Muscle of leg (tissue), 11 donors: ENCODE measurements around the gene ZCWPW1. TPM values are rescaled to one million over a fixed set of nuclear protein-coding genes. Genes with fewer than 3 reads are reported as not detected.
"Not testable (repeated sequence)": the region's sequence is repeated elsewhere in the genome, so short reads cannot be mapped to it uniquely, and the experiment has no call there.

Experiments
- DNase-seq: peaks from one replicate; pipeline ENCODE4 v3.0.0; 2013
- H3K27ac ChIP-seq: one replicate; pipeline ENCODE4 v1.5.1; 2013; ENCODE audit warnings: mild to moderate bottlenecking, low read length, control low read depth
- H3K27me3 ChIP-seq: one replicate; pipeline ENCODE4 v1.6.1; 2013; ENCODE audit warnings: low read length; ENCODE audit not compliant: control insufficient read depth, insufficient read depth
- H3K36me3 ChIP-seq: one replicate; pipeline ENCODE4 v1.6.1; 2013; ENCODE audit warnings: low read length; ENCODE audit not compliant: control insufficient read depth, insufficient read depth
- H3K4me1 ChIP-seq: one replicate; pipeline ENCODE4 v1.6.1; 2013; ENCODE audit warnings: low read length; ENCODE audit not compliant: control insufficient read depth, insufficient read depth
- H3K4me3 ChIP-seq: one replicate; pipeline ENCODE4 v1.5.1; 2013; ENCODE audit warnings: low read length, control low read depth
- H3K9me3 ChIP-seq: replicated peaks from 2 replicates; pipeline ENCODE4 v1.6.1; 2013; ENCODE audit warnings: low read depth, low read length; ENCODE audit not compliant: control insufficient read depth
- WGBS: methylation state at CpG from one replicate; pipeline ENCODE4 v1.1.5; 2013; ENCODE audit warnings: missing lambda C conversion rate; ENCODE audit not compliant: insufficient coverage; 5-methylcytosine and 5-hydroxymethylcytosine counted together
- polyA plus RNA-seq, 8 donors: library from polyadenylated mRNA; unstranded; fragments of 120-200 nt; gene quantifications; one replicate each; pipeline versions ENCODE4 v1.2.1 to v1.2.3, GENCODE V29; 2013; ENCODE audit warnings: inconsistent platforms in 1 of 8, low replicate concordance in 1 of 8; ENCODE audit not compliant: insufficient read length in 8 of 8, insufficient read depth in 1 of 8
- total RNA-seq: library from RNA; stranded (reverse); fragments of 120-200 nt; gene quantifications from one replicate; pipeline ENCODE4 v1.2.4, GENCODE V29; 2013

The ZCWPW1 gene
- total and polyA plus RNA-seq, 9 donors = 4.4 to 8.9 (median 5.2) TPM

DNA sequence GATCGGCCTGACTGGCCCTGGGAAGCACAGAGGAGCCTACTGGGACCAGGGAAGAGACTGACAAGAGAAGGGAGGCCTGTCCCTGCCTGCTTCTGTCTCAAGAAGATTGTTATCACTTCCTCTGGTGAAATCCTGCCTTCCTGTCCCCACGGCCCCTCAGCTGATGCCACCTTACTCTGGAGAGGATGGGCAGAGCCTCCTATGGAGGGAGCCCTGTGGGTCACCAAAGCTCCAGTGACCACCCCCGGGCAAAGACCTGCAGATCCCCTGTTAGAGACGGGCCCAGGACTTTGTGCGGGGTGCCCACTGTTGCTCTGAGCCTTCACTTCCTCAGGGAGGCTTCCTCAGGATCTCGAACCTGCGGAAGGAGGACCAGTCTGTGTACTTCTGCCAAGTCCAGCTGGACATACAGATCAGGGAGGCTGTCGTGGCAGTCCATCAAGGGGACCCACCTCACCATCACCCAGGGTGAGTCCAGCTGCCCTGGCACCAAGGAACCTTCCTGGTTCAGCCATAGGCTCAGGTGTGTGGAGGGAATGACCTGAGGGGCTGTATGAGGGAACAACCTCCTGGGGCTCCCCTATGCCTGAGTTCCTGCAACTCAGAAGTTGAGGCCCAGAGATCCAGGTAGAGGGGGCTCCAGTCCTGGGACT lies 72.0 kb downstream of the ZCWPW1 start:
- Histone ChIP-seq H3K4me1 (no peaks in the 10 kb centered on the region), H3K27me3 (no peaks in the 10 kb centered on the region), H3K27ac (no peak overlapping the region), H3K4me3 (no peak overlapping the region), H3K36me3 (peaks cover 86% of the 10 kb centered on the region), H3K9me3 (no peaks in the 10 kb centered on the region)
- DNase-seq = no peak
- WGBS = 84% methylated on average over 5 of the region's 8 CpGs

DNA sequence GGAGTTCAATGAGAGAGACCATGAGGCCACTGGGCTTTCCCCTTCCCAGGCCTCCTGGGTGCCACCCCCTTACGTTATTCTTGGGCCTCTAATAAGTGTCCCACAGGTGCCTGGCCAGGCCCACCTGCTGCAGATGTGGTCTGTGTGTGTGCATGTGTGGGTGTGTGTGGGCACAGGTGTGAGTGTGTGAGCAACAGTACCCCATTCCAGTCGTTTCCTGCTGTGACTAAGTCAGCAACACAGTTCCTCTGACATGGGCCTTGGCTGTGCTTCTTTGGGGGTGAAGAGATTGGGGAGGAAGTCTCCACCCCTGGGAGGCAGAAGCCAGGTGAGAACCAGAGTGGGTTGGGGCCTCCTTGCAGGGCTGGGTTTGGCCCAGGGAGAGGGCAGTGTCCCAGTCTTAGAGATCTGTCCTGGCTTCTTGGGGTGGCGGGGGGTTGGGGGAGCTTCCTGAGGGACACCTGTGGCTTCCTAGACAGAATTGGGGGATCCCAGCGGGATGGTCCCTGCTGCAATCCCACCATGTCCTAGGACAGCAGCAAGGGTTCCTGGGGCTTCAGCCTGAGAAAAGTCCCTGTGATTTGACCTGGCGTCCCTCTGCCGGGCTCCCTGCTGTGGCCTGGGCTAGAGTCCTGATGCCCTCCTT lies 74.7 kb downstream of the ZCWPW1 start:
- H3K4me1 ChIP-seq = no peaks in the 10 kb centered on the region
- DNase-seq = no peak
- WGBS = 89% methylated on average over 5 of the region's 6 CpGs

DNA sequence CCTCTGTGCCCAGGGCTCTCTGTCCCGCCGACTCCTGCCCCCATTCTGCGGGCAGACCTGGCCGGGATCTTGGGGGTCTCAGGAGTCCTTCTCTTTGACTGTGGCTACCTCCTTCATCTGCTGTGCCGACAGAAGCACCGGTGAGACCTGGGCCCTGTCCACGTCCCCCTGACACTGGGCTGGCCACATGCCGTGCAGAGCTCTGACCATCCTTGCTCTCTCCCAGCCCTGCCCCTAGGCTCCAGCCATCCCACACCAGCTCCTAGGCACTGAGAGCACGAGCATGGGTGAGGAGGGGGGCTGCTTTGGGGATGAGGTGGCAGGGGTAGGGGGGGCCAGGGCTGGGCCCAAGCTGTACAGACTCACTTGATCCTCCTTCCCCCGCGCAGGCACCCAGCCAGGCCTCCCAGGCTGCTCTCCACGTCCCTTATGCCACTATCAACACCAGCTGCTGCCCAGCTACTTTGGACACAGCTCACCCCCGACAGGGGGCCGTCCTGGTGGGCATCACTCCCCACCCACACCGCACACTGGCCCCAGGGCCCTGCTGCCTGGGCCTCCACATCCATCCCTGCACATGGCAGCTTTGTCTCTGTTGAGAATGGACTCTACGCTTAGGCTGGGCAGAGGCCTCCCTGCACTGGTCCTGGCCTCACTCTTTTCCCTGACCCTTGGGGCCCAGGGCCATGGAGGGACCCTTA lies 75.4 kb downstream of the ZCWPW1 start:
- Histone ChIP-seq H3K4me1 (no peaks in the 10 kb centered on the region), H3K9me3 (no peaks in the 10 kb centered on the region), H3K36me3 (peaks cover 75% of the 10 kb centered on the region), H3K27me3 (no peaks in the 10 kb centered on the region), H3K4me3 (no peak overlapping the region), H3K27ac (no peak overlapping the region)
- 87% methylated on average over 15 of the region's 16 CpGs for WGBS
- DNase-seq = no peak

More for the DNA sequence above, 74.7 kb downstream of the ZCWPW1 start:
- H3K9me3 ChIP-seq = no peaks in the 10 kb centered on the region
- no peak overlapping the region for H3K27ac ChIP-seq
- peaks cover 82% of the 10 kb centered on the region for H3K36me3 ChIP-seq
- no peaks in the 10 kb centered on the region for H3K27me3 ChIP-seq
- no peak overlapping the region for H3K4me3 ChIP-seq

DNA sequence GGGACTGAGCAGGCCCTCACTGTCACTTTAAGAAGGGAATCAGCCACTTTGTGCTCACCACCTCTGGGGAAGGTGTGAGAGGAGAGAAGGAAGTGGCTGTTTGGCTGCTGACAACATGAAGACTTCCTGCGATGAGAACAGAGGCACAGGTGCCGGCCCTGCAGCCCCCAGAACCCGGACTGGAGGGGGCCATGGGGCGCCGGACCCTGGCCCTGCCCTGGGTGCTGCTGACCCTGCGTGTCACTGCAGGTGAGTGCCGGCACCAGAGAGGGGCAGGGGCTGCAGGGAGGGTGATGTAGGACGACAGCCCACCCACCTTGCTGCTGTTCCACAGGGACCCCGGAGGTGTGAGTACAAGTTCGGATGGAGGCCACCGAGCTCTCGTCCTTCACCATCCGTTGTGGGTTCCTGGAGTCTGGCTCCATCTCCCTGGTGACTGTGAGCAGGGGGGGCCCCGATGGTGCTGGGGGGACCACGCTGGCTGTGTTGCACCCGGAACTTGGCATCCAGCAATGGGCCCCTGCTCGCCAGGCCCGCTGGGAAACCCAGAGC lies 76.2 kb downstream of the ZCWPW1 start:
- not testable (repeated sequence) for H3K27ac ChIP-seq, DNase-seq, H3K4me3 ChIP-seq, H3K9me3 ChIP-seq, H3K27me3 ChIP-seq, H3K4me1 ChIP-seq
- WGBS = 76% methylated on average over 11 of the region's 18 CpGs
- H3K36me3 ChIP-seq = peaks cover 73% of the 10 kb centered on the region

DNA sequence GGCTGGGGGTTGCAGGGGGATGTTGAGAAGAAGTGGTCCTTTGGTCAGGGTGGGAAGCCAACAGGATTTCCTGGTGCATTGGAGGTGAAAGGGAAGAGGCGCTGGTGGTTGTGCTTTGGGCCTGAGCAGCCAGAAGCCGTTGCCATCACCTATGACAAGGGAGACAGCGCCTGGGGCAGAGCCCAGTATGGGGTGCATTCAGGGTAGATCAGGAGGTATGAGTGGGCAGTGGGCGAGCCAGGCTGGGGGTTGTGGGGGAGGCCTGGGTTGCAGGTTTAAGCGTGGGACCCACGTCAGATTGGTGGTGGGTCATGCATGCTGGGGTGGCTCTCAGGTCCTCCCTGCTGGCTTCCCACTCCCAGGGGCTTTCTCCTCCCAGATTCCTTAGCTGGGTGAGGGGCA lies 76.8 kb downstream of the ZCWPW1 start:
- Histone ChIP-seq H3K4me3 (no peak overlapping the region), H3K27ac (no peak overlapping the region), H3K27me3 (no peaks in the 10 kb centered on the region), H3K4me1 (peaks cover 6% of the 10 kb centered on the region), H3K36me3 (peaks cover 74% of the 10 kb centered on the region), H3K9me3 (no peaks in the 10 kb centered on the region)
- no peak for DNase-seq
- 89% methylated on average over 3 of the region's 6 CpGs for WGBS

Other genes starting within 250 kb of the ZCWPW1 start
- gene PVRIG, start 208.8 kb downstream of the ZCWPW1 start, total RNA-seq = 0.13 TPM
- 1 to 10 TPM; 1.5 to 7.6 (median 3.6) TPM for gene PVRIG, start 208.8 kb downstream of the ZCWPW1 start, polyA plus RNA-seq
- not detected for gene SPDYE3, start 121.0 kb downstream of the ZCWPW1 start, total RNA-seq
- gene SPDYE3, start 121.0 kb downstream of the ZCWPW1 start, polyA plus RNA-seq = 1 to 10 TPM; 4.0 to 6.2 (median 5.3) TPM
- 13.9 TPM for gene PILRB, start 70.6 kb downstream of the ZCWPW1 start, total RNA-seq
- 10 to 100 TPM; 11.4 to 39.8 (median 18.0) TPM for gene PILRB, start 70.6 kb downstream of the ZCWPW1 start, polyA plus RNA-seq
- gene PILRA, start 55.2 kb downstream of the ZCWPW1 start, total RNA-seq = 1.3 TPM
- 1 to 10 TPM; 1.7 to 6.1 (median 2.3) TPM for gene PILRA, start 55.2 kb downstream of the ZCWPW1 start, polyA plus RNA-seq
- 23.5 TPM for gene MEPCE, start 1.1 kb upstream of the ZCWPW1 start, total RNA-seq
- 10 to 100 TPM; 32.4 to 44.4 (median 38.5) TPM for gene MEPCE, start 1.1 kb upstream of the ZCWPW1 start, polyA plus RNA-seq
- 21.7 TPM for gene PPP1R35, start 7.8 kb upstream of the ZCWPW1 start, total RNA-seq
- gene PPP1R35, start 7.8 kb upstream of the ZCWPW1 start, polyA plus RNA-seq = 10 to 100 TPM; 10.9 to 25.2 (median 15.2) TPM
- gene SPACDR, start 35.6 kb upstream of the ZCWPW1 start, total RNA-seq = 1.2 TPM
- gene SPACDR, start 35.6 kb upstream of the ZCWPW1 start, polyA plus RNA-seq = 1 to 10 TPM in 7 of 8 donors, under 1 TPM in 1; 0.98 to 3.4 (median 1.6) TPM
- gene TSC22D4, start 50.5 kb upstream of the ZCWPW1 start, total RNA-seq = 28.9 TPM
- gene TSC22D4, start 50.5 kb upstream of the ZCWPW1 start, polyA plus RNA-seq = 10 to 100 TPM; 36.7 to 59.3 (median 47.9) TPM
- 1.6 TPM for gene NYAP1, start 55.2 kb upstream of the ZCWPW1 start, total RNA-seq
- 1 to 10 TPM; 1.5 to 2.9 (median 2.5) TPM for gene NYAP1, start 55.2 kb upstream of the ZCWPW1 start, polyA plus RNA-seq
- 6.1 TPM for gene AGFG2, start 110.5 kb upstream of the ZCWPW1 start, total RNA-seq
- gene AGFG2, start 110.5 kb upstream of the ZCWPW1 start, polyA plus RNA-seq = 10 to 100 TPM in 6 of 8 donors, 1 to 10 TPM in 2; 8.9 to 13.7 (median 12.2) TPM
- 0.98 TPM for gene SAP25, start 145.2 kb upstream of the ZCWPW1 start, total RNA-seq
- gene SAP25, start 145.2 kb upstream of the ZCWPW1 start, polyA plus RNA-seq = 1 to 10 TPM; 1.5 to 8.3 (median 3.8) TPM
- 8.9 TPM for gene LRCH4, start 157.4 kb upstream of the ZCWPW1 start, total RNA-seq
- gene LRCH4, start 157.4 kb upstream of the ZCWPW1 start, polyA plus RNA-seq = 10 to 100 TPM; 19.9 to 35.5 (median 27.9) TPM
- 0.80 TPM for gene FBXO24, start 157.6 kb upstream of the ZCWPW1 start, total RNA-seq
- gene FBXO24, start 157.6 kb upstream of the ZCWPW1 start, polyA plus RNA-seq = 1 to 10 TPM; 1.1 to 2.2 (median 1.5) TPM
- gene PCOLCE, start 173.7 kb upstream of the ZCWPW1 start, total RNA-seq = 194 TPM
- 100 to 1,000 TPM; 201 to 336 (median 279) TPM for gene PCOLCE, start 173.7 kb upstream of the ZCWPW1 start, polyA plus RNA-seq
- gene MOSPD3, start 183.8 kb upstream of the ZCWPW1 start, total RNA-seq = 7.1 TPM
- 10 to 100 TPM; 16.0 to 23.5 (median 17.8) TPM for gene MOSPD3, start 183.8 kb upstream of the ZCWPW1 start, polyA plus RNA-seq
- 0.22 TPM for gene TFR2, start 212.8 kb upstream of the ZCWPW1 start, total RNA-seq
- 1 to 10 TPM in 3 of 8 donors, under 1 TPM in 5; 0.64 to 2.2 (median 0.86) TPM for gene TFR2, start 212.8 kb upstream of the ZCWPW1 start, polyA plus RNA-seq
- not detected for gene ACTL6B, start 227.7 kb upstream of the ZCWPW1 start, total RNA-seq
- under 1 TPM in 2 of 8 donors, not detected in 6; 0.19 to 0.40 TPM for gene ACTL6B, start 227.7 kb upstream of the ZCWPW1 start, polyA plus RNA-seq
- gene GNB2, start 245.0 kb upstream of the ZCWPW1 start, total RNA-seq = 49.5 TPM
- 100 to 1,000 TPM; 146 to 202 (median 154) TPM for gene GNB2, start 245.0 kb upstream of the ZCWPW1 start, polyA plus RNA-seq